Occipital lobe (tissue), 2 donors: ENCODE measurements around the gene RNF111. TPM values are rescaled to one million over a fixed set of nuclear protein-coding genes. Genes with fewer than 3 reads are reported as not detected.
"Not testable (repeated sequence)": the region's sequence is repeated elsewhere in the genome, so short reads cannot be mapped to it uniquely, and the experiment has no call there.

ENCODE experiments used
- DNase-seq: peaks from one replicate; lab custom pipeline; 2025; lab: John Stamatoyannopoulos, UW
- total RNA-seq: library from RNA; depleted of rRNA; stranded (reverse); fragments of >200 nt; gene quantifications from one replicate; pipeline ENCODE4 v1.2.3, GENCODE V29; 2014

The RNF111 gene
- total RNA-seq, 1 donor from 2014 or later, result 37.1 TPM

- no peak for DNase-seq
Observed at GRCh38 chr15:59131969-59132562, 144.6 kb downstream of the RNF111 start.

- no peak for DNase-seq
Observed at GRCh38 chr15:59133929-59134427, 146.5 kb downstream of the RNF111 start.

GRCh38 chr15:59137566-59137965 lies 150.1 kb downstream of the RNF111 start:
- no peak for DNase-seq

- no peak for DNase-seq
Observed at GRCh38 chr15:59138243-59138642, 150.8 kb downstream of the RNF111 start.

GRCh38 chr15:59140422-59141226 lies 153.2 kb downstream of the RNF111 start:
- no peak for DNase-seq

GRCh38 chr15:59143281-59143680 lies 155.8 kb downstream of the RNF111 start:
- DNase-seq, result no peak

GRCh38 chr15:59144594-59144993 lies 157.1 kb downstream of the RNF111 start:
- not testable (repeated sequence) for DNase-seq

Other genes starting within 250 kb of the RNF111 start
- gene ADAM10, start 238.0 kb upstream of the RNF111 start, total RNA-seq, result 127 TPM
- 36.5 TPM for gene MINDY2, start 216.4 kb upstream of the RNF111 start, total RNA-seq
- 96.1 TPM for gene SLTM, start 54.0 kb upstream of the RNF111 start, total RNA-seq
- gene CCNB2, start 117.5 kb downstream of the RNF111 start, total RNA-seq, result 4.4 TPM
- not detected for gene LDHAL6B, start 219.2 kb downstream of the RNF111 start, total RNA-seq